Ishikawa (cell line): ENCODE data around the gene SLC9A7.

Source experiments
- CEBPB ChIP-seq: IDR thresholded peaks from 2 replicates; pipeline ENCODE4 v1.6.1; 2012
- CREB1 ChIP-seq: IDR thresholded peaks from 2 replicates; pipeline ENCODE4 v1.6.1; 2012; ENCODE audit warnings: low read depth
- EGR1 ChIP-seq: IDR thresholded peaks from 2 replicates; pipeline ENCODE4 v1.6.1; 2012
- EP300 ChIP-seq: IDR thresholded peaks from 2 replicates; pipeline ENCODE4 v1.6.1; 2012; ENCODE audit warnings: borderline replicate concordance
- TAF1 ChIP-seq: IDR thresholded peaks from 2 replicates; pipeline ENCODE4 v1.6.1; 2012; ENCODE audit warnings: low read depth, mild to moderate bottlenecking
- ZBTB7A ChIP-seq: IDR thresholded peaks from 2 replicates; pipeline ENCODE4 v1.6.1; 2012; ENCODE audit warnings: low read depth

DNA sequence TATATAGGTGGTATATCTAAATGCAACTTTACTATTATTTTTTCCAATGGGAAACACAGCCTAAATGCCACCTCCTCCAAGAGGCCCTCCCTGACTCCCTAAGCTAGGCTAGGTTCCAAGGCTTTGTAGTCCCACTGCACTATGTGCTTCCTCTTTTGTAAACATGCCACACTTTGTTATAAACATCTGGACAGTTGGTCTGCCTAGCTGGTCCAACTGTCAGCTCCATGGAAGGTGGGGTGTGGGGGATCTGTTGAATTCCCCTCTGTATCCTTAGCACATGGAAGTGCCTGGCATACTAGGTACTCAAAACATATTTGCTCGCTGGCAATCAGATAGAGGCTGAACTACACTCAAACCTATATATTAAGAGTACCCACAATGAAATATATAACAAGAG is 63.4 kb downstream of the SLC9A7 start:
- TF ChIP-seq TAF1 (no peak), CREB1 (no peak), ZBTB7A (no peak), EGR1 (no peak), CEBPB (no peak), EP300 (no peak)
